Lower leg skin (tissue), 4 donors: ENCODE results near the gene VPS13D. TPM values are rescaled to one million over a fixed set of nuclear protein-coding genes. Genes with fewer than 3 reads are reported as not detected.

ENCODE experiments used
- DNase-seq, 2 donors: peaks; one replicate each; pipeline ENCODE4 v3.0.0-alpha.2; 2019; ENCODE audit warnings: low spot score in 2 of 2
- H3K4me3 ChIP-seq: fragments of 200-600 bp; sonication (generic); 2 replicates; pipeline ENCODE4 v1.5.1; 2017; ENCODE audit warnings: mild to moderate bottlenecking, low read depth; ENCODE audit not compliant: poor library complexity, severe bottlenecking
- POLR2A ChIP-seq, 2 donors: fragments of 450-650 bp; IDR thresholded peaks; one replicate each; pipeline ENCODE4 v1.6.1; 2016 to 2017; ENCODE audit warnings: antibody characterized with exemption in 2 of 2, mild to moderate bottlenecking in 1 of 2, moderate library complexity in 1 of 2
- WGBS, 2 donors: methylation state at CpG; one replicate each; pipeline ENCODE4 v1.1.5; 2018; 5-methylcytosine and 5-hydroxymethylcytosine counted together
- intact Hi-C: fragments of 100-400 bp; cut with DNase I; formaldehyde crosslinking; loops from one replicate; pipeline ENCODE4 v1.15.0; 2023; ENCODE audit warnings: low total_unique reads
- total RNA-seq, 4 donors: library from RNA; depleted of rRNA; stranded (reverse); fragments of >200 nt; gene quantifications; one replicate each; pipeline ENCODE4 v1.1.0, GENCODE V29; 2016
- TF ChIP-seq, protein P1 (sequence below), 3 donors: fragments of 450-650 bp; IDR thresholded peaks; one replicate each; pipeline ENCODE4 v1.5.1; 2016; ENCODE audit warnings: antibody characterized with exemption in 3 of 3, mild to moderate bottlenecking in 3 of 3, moderate library complexity in 2 of 3

Gene VPS13D
- total RNA-seq, 4 donors from 2014 or later = 96.5 to 200 (median 116) TPM

DNA sequence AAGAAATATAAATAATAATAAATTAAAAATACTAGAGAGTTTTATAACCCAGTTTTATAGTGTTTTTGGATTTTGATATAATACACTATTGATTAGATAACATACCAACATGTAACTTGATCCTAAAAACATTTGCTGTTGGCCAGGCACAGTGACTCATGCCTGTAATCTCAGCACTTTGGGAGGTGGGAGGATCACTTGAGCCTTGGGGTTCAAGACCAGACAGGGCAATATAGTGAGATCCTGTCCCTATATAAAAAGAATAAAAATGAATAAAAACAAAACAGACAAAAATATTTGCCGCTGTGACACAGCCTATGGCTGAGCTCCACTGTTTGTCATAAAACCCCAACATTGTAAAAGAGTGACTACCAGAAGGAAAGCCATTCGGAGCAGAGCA lies 26.1 kb downstream of the VPS13D start:
- 91 to 97% methylated on average over 2 of the region's 2 CpGs for WGBS, 2 donors

DNA sequence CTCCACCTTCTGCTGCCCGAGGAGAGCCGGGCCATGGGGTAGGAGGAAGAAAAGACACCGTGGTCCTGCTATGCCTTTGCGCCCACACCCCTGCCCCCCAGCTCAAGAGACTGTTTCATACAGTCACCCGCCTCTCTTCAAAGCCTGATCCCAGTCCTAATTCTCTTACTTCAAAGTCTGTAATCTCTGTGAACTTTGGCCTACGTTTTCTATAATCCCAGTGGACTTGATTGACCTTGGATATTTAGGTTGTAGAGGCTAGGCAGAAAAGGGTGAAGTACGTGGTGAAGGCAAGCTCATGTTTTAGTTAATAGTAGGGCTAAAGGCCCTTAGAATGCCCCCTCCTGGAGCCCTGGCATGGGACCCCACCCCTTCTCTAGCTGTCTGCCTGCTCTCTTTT lies 28.4 kb downstream of the VPS13D start:
- intact Hi-C loops = no loop called here
- no peak for TF ChIP-seq POLR2A (IDR thresholded peaks at IDR 0.05)
- TF ChIP-seq, protein P1, sequence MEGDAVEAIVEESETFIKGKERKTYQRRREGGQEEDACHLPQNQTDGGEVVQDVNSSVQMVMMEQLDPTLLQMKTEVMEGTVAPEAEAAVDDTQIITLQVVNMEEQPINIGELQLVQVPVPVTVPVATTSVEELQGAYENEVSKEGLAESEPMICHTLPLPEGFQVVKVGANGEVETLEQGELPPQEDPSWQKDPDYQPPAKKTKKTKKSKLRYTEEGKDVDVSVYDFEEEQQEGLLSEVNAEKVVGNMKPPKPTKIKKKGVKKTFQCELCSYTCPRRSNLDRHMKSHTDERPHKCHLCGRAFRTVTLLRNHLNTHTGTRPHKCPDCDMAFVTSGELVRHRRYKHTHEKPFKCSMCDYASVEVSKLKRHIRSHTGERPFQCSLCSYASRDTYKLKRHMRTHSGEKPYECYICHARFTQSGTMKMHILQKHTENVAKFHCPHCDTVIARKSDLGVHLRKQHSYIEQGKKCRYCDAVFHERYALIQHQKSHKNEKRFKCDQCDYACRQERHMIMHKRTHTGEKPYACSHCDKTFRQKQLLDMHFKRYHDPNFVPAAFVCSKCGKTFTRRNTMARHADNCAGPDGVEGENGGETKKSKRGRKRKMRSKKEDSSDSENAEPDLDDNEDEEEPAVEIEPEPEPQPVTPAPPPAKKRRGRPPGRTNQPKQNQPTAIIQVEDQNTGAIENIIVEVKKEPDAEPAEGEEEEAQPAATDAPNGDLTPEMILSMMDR (IDR thresholded peaks at IDR 0.05) = no peak
- 85 to 89% methylated on average over 7 of the region's 7 CpGs for WGBS, 2 donors
- no peak overlapping the region for H3K4me3 ChIP-seq
- no peak for DNase-seq

More for the DNA sequence above, 26.1 kb downstream of the VPS13D start:
- no peak for DNase-seq
- no peak overlapping the region for H3K4me3 ChIP-seq
- intact Hi-C loops = no loop called here
- TF ChIP-seq, protein P1 (IDR thresholded peaks at IDR 0.05) = no peak

DNA sequence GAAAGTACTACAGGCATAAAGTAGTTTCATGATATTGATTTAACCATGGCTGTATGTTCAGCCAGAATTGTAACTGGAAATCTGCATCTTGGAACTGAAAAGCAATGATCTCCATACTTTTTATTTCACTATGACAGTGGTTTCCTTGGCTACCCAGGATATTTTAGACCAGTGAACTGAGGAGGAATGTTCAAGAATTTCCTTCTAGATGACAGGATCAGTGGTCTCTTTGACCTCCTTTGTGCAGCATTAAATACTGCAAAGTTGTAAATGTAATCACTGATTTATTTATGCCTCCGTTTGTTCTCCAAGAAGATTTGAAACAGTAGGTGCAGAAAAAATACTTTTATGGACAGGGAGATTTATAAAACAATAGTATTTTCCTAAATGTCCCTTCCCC lies 39.5 kb downstream of the VPS13D start:
- TF ChIP-seq, protein P1 (IDR thresholded peaks at IDR 0.05) = no peak
- no peak for TF ChIP-seq POLR2A (IDR thresholded peaks at IDR 0.05)
- H3K4me3 ChIP-seq = no peak overlapping the region
- 81 to 93% methylated on average over 1 of the region's 1 CpG for WGBS, 2 donors
- no peak for DNase-seq
- intact Hi-C loops = no loop called here

DNA sequence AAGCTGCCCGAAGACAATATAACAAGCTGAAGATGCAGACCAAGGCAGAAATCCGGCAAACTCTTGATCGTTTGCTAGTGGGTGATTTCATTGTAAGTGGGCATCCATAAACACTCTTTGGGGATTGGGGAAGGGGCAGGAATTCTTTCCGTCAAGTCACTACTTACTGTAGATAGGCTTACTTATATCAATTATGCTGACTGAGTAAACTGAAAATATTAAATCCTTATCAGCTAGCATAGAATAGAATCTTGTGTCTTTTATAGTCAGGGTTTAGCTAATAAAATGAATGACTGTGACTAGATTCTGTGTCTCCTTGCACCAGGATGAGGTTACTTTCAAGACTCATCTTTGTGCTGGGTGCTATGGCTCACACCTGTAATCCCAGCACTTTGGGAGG lies 41.2 kb downstream of the VPS13D start:
- DNase-seq = no peak
- intact Hi-C loops = no loop called here
- TF ChIP-seq POLR2A (IDR thresholded peaks at IDR 0.05) = no peak
- TF ChIP-seq, protein P1 (IDR thresholded peaks at IDR 0.05) = no peak
- H3K4me3 ChIP-seq = no peak overlapping the region
- WGBS, 2 donors = 92 to 98% methylated on average over 4 of the region's 4 CpGs

DNA sequence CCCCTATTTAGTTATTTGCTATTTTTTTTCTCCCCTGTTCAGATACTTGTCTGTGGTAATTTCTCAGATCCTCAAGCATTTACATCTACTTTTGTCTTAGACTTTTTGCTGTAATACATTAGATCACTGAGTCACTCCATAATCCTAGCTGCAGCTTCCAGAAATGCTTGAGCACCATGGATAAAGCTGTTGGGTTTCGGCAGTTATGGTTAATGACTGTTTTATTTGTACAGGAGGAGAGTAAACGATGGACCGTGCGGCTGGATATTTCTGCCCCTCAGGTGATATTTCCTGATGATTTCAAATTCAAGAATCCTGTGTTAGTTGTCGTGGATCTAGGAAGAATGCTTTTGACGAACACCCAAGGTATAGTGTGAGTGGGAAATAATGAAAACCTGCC lies 42.9 kb downstream of the VPS13D start:
- intact Hi-C loops = no loop called here
- WGBS, 2 donors = 86 to 92% methylated on average over 6 of the region's 6 CpGs
- no peak for DNase-seq
- H3K4me3 ChIP-seq = no peak overlapping the region
- TF ChIP-seq POLR2A (IDR thresholded peaks at IDR 0.05) = no peak
- TF ChIP-seq, protein P1 (IDR thresholded peaks at IDR 0.05) = no peak

DNA sequence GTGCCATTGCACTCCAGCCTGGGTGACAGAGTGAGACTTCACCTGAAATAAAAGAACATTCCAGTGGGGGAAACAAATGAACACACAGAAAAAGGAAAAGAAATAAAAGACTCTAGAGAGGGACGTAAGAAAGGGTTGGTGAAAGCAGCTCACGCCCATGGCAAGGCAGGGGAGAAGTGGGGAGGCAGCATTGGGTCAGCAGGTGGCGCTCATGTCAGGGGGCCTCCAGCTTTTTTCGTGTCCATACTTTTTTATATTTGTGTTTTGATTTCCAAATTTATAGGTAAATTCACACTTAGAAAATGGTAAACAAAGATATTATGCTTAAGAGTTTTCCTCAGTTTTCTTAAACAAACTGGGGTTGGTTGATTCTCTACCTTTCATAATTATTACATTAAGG lies 45.5 kb downstream of the VPS13D start:
- H3K4me3 ChIP-seq = no peak overlapping the region
- no peak for DNase-seq
- intact Hi-C loops = loop anchor here (5.0 kb wide), 1 partner anchor 337 kb away; no protein-coding TSS in a partner anchor
- TF ChIP-seq, protein P1 (IDR thresholded peaks at IDR 0.05) = no peak
- TF ChIP-seq POLR2A (IDR thresholded peaks at IDR 0.05) = no peak
- WGBS, 2 donors = 61 to 65% methylated on average over 4 of the region's 4 CpGs
